ENCODE data around the gene C1orf53.

DNA sequence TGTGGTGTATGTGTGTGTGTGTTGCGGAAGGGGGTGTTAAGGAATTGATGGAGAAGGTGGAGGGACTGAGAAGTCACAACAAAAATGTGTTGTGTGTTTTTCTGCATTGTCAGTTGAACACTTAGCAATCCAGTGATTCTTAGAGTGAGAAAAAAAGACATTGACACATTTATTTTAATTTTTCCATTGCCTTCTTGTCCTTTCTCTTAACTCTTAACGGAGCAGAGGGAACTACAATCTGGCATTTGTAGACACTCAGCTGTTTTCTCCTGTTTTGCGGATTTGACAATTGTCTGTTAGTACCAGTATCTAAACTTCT is 725 bp downstream of the C1orf53 start:
- TF ChIP-seq CTCF (IDR thresholded peaks at IDR 0.05) (no peak), POLR2A (IDR thresholded peaks at IDR 0.05) (no peak)
